Hematopoietic multipotent progenitor cell treated with erythropoietin and hydrocortisone succinate and interleukin-3 and kit ligand, for 8 days (in vitro differentiated cells): Measurements from ENCODE around the gene SLCO2B1.

ENCODE experiments used
- DNase-seq: peaks from one replicate; pipeline ENCODE4 v3.0.0-alpha.2; 2015

SLCO2B1 gene

GRCh38 chr11:75195167-75195962 is 44.5 kb downstream of the SLCO2B1 start:
- DNase-seq = no peak

GRCh38 chr11:75196426-75196825 is 45.5 kb downstream of the SLCO2B1 start:
- DNase-seq = no peak

GRCh38 chr11:75197512-75198277 is 46.8 kb downstream of the SLCO2B1 start:
- no peak for DNase-seq

GRCh38 chr11:75198278-75198973 is 47.5 kb downstream of the SLCO2B1 start:
- no peak for DNase-seq

- DNase-seq = no peak
Observed at GRCh38 chr11:75199412-75199955, 48.6 kb downstream of the SLCO2B1 start.

GRCh38 chr11:75200051-75200450 is 49.1 kb downstream of the SLCO2B1 start:
- DNase-seq = no peak

GRCh38 chr11:75200531-75200930 is 49.6 kb downstream of the SLCO2B1 start:
- no peak for DNase-seq

GRCh38 chr11:75201771-75202170 is 50.9 kb downstream of the SLCO2B1 start:
- DNase-seq = no peak

- DNase-seq = no peak
Observed at GRCh38 chr11:75202195-75202594, 51.3 kb downstream of the SLCO2B1 start.

- no peak for DNase-seq
Observed at GRCh38 chr11:75203138-75203537, 52.2 kb downstream of the SLCO2B1 start.

GRCh38 chr11:75203641-75204011 is 52.7 kb downstream of the SLCO2B1 start:
- no peak for DNase-seq

GRCh38 chr11:75204012-75204674 is 53.2 kb downstream of the SLCO2B1 start:
- DNase-seq = no peak

- peak; percentile 79 for DNase-seq
Observed at GRCh38 chr11:75204685-75205563, 54.0 kb downstream of the SLCO2B1 start.

GRCh38 chr11:75205564-75206020 is 54.7 kb downstream of the SLCO2B1 start:
- no peak for DNase-seq

GRCh38 chr11:75208446-75208845 is 57.5 kb downstream of the SLCO2B1 start:
- peak; percentile 45 for DNase-seq

- no peak for DNase-seq
Observed at GRCh38 chr11:75212411-75212810, 61.5 kb downstream of the SLCO2B1 start.

- DNase-seq = peak; percentile 89
Observed at GRCh38 chr11:75214411-75214821, 63.5 kb downstream of the SLCO2B1 start.

GRCh38 chr11:75214843-75215242 is 63.9 kb downstream of the SLCO2B1 start:
- no peak for DNase-seq

- DNase-seq = peak; percentile 9
Observed at GRCh38 chr11:75219869-75220268, 69.0 kb downstream of the SLCO2B1 start.

GRCh38 chr11:75223954-75224643 is 73.2 kb downstream of the SLCO2B1 start:
- no peak for DNase-seq

GRCh38 chr11:75225794-75226193 is 74.9 kb downstream of the SLCO2B1 start:
- DNase-seq = no peak
